ENCODE measurements around the gene SSUH2.

Gene SSUH2

GRCh38 chr3:8639659-8640000 lies 5.0 kb downstream of the SSUH2 start:
- DNase-seq = no peak

- no peak for DNase-seq
Measured at GRCh38 chr3:8638994-8639658, 5.5 kb downstream of the SSUH2 start.

DNA sequence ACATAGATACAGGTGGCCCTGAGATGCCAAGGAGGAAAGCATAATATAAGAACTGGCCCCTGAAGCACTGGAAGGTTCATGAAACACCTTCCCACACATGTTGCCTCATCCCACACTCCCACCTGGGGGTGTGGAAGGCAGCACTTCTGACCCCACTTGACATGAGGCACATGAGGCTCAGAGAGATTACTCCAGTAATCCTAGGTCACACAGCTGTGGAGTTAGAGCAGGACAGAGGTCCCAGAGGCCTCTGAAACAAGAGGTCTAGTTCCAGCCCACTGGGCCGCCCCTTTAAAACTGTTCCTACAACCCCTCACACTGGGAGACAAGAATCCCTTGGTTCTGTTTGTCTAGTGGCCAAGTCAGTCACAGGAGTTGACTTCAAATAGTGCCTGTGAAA lies 7.2 kb downstream of the SSUH2 start:
- no peak for DNase-seq

DNA sequence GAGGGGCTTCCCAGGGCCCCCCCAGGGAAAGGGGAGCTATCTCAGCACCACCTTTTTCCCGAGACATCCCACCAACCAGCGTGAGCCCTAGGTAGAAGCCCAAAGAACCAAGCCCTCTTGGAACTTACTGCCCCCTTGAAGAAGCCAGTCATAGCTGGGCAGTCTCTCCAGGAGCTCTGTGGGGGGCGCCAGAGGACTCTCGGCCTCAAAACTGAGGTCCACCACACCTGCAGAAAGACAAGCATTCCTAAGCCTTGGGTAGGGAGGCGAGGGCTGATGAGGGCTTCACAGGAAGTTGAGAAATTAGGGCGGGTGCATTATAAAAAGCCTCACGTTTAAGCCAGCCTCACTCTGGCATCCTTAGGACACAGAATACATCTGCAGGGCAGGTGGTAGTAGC lies 9.0 kb downstream of the SSUH2 start:
- no peak for DNase-seq

DNA sequence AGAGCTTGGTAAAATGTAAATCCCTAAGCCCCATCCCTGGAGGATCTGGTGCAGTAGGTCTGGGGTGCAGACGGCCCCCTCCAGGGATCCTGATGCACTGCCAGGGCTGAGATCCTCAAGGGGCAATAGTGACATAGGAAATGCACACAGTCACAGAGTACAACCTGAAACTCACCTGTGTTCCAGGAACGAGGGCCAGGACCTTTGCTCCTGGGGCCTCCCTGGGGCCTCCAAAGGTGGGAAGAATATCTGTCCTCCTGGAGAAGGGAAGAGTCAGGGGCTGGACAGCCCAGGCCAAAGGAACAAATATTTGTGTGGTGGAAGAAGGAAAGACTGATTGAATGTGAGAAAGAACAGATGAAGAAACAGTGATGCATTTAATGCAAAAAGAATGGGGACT lies 9.5 kb downstream of the SSUH2 start:
- no peak for DNase-seq

- no peak for DNase-seq
Measured at GRCh38 chr3:8632402-8633237, 12.0 kb downstream of the SSUH2 start.

DNA sequence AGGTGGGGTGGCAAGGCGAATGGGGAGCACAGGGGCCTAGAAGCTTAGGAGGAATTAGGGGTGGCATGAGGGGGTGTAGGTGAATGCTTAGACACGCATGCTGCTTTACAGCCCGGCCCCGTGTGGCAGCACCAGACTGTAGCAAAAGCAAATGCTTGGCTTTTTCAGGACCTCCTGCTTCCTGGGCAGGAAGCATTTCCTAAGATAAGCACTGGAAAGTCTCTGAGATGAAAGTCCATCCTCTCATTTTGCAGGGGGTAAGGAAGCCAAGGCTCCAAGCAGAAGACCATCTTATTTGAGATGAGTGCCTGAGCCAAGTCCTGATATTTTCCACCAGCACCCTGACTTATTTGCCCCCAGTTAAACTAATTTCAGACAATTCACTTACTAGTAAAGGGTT lies 12.9 kb downstream of the SSUH2 start:
- DNase-seq = no peak

- no peak for DNase-seq
Measured at GRCh38 chr3:8629151-8630021, 15.2 kb downstream of the SSUH2 start.

GRCh38 chr3:8627949-8628348 lies 16.6 kb downstream of the SSUH2 start:
- no peak for DNase-seq

DNA sequence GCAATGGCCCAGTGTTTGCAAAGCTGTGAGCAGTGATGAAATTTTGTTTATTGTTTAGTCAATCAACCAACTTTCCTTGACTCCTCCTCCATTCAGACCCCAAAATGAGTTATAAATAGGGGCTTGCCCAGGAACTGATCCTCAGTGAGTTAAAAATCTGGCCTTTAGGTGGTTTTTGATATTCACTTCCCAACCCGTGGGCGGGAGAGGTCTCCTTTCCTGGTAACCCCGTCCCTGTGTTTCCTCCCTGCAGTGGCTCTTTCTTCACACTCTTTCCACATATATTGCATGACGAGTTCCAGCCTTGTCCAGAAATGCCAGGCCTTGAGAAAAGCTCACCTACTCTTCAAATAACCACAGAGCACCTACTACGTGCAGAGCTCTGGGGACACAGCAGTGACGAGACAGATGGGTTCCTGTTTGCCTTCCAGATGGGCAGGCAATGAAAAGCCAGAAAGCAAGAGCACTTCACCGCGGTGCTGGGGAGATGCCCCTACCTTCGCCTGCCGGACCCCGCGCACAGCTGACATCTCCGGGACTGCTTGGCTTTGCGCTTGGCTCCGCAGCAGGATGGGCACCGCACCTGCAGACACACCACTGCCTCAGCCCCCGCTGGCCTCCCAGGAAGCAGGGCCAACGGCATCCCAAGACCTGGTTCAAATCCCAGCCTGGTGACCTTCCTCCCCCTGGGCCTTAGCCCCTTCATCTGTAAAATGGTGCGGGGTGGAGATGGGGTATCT lies 17.2 kb downstream of the SSUH2 start:
- DNase-seq = no peak

DNA sequence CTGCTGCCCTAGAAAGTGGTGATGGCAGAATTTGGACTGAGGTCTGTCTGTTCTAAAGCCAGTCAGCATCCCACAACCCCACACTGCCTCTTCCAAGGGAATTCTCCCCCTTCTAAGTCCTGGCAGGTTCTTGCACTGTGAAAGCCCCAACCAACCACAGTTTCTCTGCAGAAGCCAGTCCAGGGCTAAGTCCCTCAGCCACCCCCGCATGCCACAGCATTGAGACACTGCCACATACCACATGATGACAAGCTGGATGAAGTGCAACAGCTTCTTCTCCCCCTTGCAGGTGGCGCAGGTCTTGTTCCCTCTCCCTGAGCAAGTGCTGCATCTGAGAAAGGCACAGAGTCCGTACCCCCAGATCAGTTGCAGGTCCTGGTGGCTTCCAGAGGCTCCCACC lies 18.6 kb downstream of the SSUH2 start:
- DNase-seq = no peak

GRCh38 chr3:8624612-8625011 lies 20.0 kb downstream of the SSUH2 start:
- no peak for DNase-seq

DNA sequence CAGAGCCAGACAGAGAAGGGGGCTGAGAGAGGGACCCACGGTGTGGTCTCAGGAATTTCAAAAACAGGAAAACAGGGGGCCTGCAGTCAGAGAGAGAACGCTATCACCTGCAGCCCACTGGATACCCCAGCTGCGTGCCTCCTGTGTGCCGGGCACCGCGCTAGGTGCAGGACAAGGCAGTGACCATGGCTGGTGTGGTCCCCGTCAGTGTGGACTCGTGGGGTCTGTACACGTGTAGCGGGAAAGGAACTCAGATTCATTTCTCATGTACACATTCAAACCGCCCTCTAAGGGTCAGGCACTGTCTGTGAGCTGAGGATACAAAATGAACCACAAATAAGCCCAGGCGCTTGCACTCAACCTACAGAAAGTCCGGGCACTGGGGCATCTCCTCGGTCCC lies 20.9 kb downstream of the SSUH2 start:
- DNase-seq = no peak

- DNase-seq = no peak
Measured at GRCh38 chr3:8622873-8623691, 21.5 kb downstream of the SSUH2 start.

DNA sequence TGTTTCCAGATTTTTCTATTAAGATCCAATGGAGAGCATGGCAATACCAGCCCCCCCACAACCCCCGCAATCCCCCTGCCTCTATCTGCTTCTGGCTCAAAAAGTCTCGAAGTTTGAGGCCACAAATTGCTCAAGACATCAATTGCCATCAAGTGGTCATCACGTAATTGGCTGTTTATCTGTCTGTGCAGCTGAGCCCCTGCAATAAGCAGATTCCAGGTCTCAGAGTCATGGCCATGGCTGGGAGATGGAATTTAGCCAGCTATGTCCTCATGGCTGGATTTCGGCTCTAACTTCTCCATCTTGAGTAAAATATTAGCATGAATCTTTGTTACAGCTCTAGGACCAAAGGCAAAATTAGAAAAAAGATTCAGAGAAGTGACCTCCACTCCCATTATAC lies 22.7 kb downstream of the SSUH2 start:
- no peak for DNase-seq

DNA sequence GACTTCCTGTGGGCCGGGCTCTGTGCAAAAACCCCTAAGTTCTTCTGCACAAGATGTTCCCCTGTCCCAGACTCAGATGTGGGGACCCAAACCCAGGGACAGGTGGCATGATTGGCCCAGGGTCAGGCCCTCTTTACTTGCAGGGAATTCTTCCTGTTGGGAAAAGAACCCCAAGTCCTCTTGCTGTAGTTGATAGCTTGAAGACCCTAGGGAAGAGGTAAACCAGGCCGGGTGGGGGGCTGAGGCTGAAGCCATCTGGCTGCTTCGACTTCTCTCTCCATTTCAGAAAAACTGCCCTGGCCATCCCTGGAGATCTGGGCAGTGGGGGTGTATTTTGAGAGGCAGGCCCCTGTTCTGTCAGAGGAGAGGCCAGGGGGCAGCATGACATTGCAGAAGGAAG lies 23.5 kb downstream of the SSUH2 start:
- DNase-seq = no peak

DNA sequence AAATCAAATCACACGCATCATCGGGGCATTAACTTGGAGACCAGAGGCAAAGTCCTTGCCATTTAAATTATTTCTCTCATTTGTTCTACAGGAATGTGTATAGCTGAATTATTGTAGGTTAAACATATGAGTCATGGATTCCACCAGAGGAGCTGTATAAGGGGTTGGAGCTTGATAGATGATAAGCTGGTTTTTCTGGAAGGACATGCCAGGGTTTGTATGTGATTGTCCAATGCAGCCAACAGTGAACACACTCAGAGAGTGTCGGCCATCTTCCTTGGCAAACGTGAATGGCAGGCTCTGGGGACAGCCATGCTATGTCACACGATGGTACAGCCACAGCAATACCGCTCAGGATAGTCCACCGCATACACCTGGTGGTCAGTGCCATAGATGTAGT lies 25.1 kb downstream of the SSUH2 start:
- DNase-seq = no peak

DNA sequence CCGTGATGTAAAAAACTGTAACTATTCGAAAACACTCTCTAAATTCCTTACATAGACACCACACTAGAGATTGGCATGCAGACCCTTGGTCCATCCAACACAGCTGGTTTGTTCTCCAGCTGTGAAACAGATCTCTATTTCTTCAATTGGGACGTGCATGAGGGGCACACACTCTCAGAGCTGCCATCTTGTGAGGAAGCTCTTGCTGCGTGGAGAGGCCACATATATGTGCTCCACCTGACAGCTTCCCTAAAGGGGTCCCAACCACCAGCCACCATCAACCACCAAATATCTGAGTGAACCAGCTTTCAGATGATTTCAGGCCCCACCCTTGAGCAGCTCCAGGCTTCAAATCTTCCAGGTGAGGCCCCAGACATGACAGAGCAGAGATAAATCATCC lies 25.6 kb downstream of the SSUH2 start:
- no peak for DNase-seq

DNA sequence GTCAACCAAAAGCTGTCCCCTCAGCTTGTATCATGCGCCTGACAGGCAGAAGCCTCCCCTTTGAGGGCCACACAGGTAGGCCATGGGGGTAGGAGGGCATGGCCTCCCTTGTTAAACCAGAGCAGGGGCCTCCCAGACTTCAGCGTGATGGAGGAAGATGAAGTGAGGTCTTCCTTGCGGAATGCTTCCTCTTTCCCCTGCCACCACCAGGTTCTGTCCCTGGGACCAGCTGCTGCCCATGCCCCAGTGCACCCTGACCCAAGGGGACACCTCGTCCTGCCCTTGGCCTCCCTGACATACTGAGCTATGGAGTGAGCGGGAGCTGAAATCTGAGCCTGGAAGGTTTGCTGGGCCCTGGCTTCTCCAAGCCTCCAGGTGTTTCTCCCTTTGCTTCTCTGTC lies 26.7 kb downstream of the SSUH2 start:
- no peak for DNase-seq

DNA sequence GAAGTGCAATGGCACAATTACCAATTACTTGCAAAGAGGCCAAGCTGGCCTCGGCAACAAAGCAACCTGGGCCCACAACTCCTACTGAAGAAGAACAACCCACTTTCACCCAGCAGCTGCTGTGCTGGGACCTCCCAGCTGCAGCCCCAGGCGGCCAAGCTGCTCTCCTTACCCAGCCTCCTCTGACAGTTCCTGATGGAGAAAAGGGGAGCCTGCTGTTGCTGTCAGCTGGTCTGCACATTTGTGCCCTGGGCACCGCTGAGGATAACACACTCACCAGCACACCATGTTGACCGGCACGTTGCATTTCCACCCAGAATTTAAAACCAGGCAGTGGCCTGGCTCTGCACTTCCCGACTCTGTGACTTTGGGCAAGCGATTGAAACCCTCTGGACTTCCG lies 33.6 kb downstream of the SSUH2 start:
- DNase-seq = no peak

DNA sequence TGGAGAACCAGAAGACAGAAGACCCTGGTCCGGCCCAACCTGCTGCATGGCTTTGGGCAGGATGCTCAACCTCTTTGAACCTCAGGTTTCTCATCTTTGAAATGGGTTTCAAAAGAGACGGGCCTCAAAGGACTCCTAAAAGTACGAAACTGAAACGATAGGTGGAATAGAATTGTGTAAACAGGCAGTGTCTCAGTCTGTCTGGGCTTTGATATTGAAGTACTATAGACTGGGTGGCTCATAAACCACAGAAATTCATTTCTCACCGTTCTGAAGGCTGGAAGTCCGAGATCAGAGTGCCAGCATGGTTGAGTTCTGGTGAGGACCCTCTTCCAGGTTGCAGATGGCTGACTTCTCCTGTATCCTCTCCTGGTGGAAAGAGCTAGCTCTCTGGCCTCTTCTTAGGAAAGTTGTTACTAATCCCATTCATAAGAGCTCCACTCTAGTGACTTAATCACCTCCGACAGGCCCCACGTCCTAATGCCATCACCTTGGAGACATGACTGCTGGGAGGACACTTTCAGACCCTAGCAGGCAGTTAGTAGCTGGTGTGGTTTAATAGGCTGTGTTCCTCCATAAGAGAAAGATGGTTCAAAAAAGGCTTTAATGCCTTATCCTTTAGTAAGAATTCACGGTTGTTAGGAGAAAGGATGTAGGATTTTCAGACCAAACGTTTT lies 35.7 kb downstream of the SSUH2 start:
- no peak for DNase-seq
